HG02588 (cell line): ENCODE measurements around the gene IQSEC1.
A peak's percentile ranks its signal among the peaks of the same experiment; 100 is the strongest.

ENCODE experiments used
- ATAC-seq: cut with Tn5 transposase; IDR thresholded peaks from one replicate; pipeline ENCODE4 v1.9.1; 2021; ENCODE audit warnings: mild to moderate bottlenecking, moderate library complexity; ENCODE audit not compliant: unreplicated experiment

IQSEC1 gene

DNA sequence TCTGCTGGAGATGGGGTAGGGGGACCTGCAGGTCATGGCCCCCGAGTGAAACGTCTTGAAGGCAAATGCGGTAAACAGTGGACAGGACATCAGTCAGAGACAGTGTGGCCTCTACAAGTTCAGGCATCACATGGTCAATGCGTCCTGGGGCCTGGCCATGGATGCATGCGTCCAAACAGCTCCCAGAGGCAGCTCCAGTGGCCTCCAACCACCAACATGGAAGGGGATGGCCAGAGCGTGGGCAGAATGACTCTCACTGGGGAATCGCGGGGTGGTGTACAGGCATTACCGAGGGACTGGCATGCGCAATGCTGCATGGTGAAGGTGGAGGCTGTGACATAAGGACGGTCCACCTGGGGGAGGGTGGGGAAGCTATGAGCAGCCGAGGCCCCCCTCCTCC is 35.6 kb upstream of the IQSEC1 start:
- no peak for ATAC-seq

DNA sequence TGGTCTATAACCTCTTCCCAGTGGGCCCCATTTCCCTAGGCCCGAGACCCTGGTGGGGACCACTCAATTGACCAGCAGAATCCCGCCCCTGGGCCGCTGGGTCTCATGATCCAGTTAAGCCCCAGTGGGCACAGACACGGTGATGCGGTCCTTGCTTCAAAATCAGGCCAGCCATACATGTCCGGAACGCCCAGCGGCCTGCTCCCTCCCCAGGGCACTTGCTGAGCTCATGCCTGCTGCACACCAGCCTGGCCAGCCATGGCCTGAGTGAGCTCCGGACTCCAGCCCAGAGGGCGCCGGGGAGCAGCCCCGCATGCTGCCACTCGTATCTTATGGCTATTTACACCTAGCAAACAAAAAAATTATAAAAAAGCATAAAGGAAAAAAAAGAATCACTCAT is 34.4 kb upstream of the IQSEC1 start:
- no peak for ATAC-seq

GRCh38 chr3:13106308-13107001 is 33.2 kb upstream of the IQSEC1 start:
- ATAC-seq, result no peak

DNA sequence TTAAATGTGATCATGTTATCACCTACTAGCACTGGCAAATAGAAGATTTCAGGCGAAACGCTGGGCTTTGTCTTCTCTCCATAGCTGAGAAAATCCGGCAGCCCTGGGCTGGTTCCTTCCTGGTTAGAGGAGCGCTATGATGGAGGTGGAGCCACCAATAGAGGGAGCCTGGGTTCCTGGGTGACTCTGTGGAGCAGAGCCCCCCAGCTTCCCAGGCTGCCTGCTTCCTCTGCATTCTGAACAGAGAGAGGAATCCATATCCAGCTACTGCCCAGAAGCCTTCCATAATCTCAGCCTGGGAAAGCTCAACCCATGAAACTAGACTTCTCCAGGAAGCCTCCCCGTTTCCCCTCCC is 32.6 kb upstream of the IQSEC1 start:
- ATAC-seq, result no peak

GRCh38 chr3:13105181-13105895 is 32.1 kb upstream of the IQSEC1 start:
- ATAC-seq, result no peak

- no peak for ATAC-seq
These were observed 31.3 kb upstream of the IQSEC1 start for GRCh38 chr3:13104511-13104910.

DNA sequence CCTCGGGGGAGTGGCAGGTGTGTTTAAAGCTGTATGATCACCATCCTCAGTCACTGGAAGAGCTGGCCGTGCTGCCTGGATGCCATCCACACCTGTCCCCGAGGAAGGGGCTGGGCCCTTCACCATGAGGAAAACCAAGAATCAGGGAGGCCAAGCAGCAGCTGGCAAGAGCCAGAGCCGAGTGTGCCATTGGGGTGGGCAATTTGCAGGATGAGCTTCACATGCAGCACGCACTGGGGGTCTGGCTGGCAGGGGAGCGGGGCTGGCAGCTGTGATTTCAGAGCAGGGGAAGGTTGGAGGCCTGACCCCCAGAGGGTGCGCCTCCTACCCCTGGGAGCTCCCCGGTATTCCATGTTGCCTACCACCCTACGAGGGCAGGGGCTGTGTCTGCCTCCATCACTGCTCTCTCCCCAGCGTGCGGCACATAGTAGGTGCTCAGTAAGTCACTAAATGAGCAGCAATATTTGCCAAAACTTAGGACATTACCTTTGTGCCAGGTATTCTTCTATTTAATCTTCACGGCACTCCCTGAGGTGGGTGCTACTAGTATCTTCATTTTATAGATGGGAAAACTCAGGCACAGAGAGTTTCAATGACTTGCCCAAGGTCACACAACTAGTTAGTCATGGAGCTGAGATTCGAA is 30.3 kb upstream of the IQSEC1 start:
- no peak for ATAC-seq

DNA sequence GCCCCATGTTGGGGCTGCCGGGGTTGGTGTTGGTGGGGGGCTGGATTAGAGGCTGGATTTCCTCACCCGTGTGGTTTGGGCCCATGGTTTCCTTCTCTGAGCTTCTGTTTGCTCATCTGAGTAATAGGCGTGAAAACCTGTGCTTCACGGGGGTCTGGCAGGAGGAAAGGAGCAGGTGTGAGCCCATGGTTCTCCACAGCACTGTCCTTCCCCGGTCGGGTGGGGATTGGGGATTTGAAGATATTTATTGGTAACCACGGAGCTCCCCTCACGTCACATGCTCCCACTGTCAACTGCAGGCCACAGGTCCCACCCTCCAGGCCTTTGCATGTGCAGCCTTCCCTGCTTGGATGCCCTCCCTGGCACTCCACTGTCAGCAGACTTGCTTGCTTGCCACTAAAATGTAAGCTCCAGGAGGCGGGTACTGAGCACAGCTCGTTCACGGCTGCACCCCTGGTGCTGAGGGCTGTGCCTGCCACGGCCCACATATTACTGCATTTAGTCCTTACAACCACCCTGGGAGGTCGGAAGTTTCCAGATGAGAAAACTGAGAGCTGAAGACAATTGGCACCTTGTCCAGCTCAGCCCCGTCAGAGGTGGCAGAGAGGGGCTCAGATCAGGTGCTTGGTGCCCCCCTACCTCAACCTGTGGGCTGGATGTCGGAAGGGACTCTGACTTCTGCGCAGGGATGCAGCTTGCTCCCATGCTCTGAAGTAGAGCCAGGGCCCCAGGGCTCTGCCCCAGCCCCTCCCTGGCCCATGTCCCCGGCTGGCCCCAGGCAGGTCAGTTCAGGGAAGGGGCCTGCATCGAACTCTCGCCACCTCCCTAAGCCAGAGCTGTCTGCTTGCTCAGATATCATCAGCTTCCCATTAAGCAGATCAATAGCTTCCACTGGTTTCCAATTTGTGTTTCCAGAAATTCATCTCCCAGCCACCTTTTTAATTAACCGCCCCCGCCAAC is 29.4 kb upstream of the IQSEC1 start:
- no peak for ATAC-seq

DNA sequence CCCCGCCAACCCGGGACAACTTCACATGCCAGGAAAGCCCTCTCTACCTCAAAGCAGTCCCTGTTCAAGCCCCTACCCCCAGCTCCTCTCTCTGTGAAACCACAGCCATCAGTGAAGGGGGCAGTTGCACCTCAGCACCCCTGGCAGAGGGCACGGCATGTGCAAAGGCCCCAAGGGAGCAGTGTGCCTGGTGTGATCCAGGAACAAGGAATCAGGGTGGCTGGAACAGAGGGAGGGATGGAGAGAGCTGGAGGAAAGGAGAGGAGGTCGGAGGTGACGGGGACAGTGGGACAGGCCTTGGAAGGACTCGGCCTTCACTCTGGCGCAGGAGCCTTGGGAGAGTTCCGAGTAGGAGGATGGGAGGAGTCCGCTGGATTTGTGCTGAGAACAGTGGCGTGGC is 26.5 kb upstream of the IQSEC1 start:
- ATAC-seq, result no peak

DNA sequence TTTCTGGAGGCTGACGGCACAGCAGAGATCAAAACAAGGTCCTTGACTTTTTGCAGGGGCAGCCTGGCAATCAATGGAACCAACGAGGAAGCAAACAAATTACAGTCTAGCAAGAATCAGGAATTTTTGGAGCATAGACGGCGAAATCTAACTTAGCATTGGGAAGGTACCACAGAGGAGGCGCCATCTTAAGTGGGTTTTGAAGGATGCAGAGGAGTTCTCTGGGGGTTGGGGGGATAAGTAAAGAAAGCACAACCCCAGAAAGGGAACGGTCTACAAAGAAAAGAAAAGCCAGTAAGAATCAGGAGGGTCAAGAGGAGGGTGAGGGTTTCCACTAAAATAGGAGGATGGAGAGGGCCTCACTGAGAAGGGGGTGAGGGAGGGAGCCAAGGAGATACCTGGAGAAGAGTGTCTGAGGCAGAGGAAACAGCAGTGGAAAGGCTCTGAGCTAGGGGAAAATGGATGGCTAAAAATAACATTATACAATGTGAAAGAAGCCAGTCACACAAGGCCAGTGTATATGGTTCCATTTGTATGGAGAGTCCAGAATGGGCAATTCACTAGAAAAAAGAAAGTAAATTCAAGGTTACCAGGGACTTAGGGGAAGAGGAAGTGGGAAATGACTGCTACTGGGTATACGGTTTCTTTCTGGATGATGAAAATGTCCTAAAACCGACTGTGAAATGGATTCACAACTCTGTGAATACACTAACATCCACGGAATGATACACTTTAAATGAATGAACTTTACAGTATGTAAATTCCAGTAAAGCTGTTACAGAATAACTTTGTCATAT is 25.2 kb upstream of the IQSEC1 start:
- no peak for ATAC-seq

DNA sequence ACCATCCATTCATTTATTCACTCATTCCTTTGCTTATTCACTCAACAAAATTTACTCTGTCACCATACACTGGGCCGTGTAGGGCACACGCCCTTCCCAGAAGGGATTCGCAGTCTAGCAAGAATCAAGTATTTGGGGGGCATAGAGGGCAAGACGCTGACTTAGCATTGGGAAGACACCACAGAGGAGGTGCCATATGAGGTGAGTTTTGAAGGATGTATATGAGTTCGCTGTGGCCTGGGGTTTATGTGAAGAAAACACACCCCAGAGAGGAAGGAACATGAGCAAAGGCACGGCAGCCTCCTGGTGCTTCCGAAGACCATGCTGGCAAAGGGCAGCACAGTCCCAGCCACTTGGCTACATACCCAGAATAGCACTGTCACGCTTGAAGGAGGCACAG is 23.1 kb upstream of the IQSEC1 start:
- ATAC-seq, result no peak

GRCh38 chr3:13095408-13095937 is 22.2 kb upstream of the IQSEC1 start:
- no peak for ATAC-seq

- ATAC-seq, result no peak
These were observed 20.5 kb upstream of the IQSEC1 start for GRCh38 chr3:13093687-13094086.

DNA sequence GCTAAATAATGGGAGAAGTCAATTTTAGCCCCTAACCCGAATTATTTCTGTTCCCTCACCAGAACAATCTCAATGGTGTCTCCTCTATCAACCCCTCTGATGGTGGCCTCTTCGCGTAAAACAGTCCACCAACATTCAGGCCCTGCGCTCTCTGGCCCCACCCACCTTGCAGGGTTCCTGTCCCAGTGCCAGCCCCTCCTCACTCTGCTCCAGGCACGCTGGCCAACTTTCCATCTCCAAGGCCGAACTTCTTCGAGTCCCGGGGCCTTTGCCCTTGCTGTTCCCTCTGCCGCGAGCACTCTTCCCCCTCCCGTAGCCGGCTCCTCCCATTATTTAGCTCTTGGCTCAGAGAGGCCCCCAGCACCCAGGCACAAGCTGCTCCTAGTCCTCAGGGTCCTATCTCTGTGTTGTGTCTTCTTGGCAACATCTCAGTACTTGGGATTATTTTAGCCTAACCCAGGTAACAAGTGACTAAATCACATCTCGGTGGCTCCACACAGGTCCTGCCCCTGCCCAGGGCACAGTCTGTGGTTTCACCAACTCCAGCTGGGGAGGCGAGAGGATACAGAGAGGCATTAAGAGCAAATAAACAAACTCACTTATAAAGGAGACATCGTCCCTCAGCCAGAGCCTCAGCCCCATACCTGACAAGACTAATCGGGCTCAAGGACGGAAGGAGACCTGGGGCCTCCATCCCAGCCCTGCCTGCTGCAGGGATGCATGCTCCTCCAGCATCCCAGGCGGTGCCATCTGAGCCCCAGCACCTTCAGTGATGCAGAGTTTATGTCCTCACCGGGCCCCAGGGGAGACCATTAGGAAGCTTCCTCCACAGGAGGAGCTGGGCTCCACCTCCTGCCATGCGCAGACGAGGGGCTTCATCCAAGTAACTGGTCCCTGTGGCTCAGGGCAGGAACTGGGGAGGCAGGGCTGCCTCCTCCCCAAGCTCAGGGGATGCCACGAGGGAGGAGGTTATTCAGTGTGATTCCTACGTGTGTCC is 19.7 kb upstream of the IQSEC1 start:
- no peak for ATAC-seq

GRCh38 chr3:13091898-13092611 is 18.8 kb upstream of the IQSEC1 start:
- ATAC-seq, result no peak

DNA sequence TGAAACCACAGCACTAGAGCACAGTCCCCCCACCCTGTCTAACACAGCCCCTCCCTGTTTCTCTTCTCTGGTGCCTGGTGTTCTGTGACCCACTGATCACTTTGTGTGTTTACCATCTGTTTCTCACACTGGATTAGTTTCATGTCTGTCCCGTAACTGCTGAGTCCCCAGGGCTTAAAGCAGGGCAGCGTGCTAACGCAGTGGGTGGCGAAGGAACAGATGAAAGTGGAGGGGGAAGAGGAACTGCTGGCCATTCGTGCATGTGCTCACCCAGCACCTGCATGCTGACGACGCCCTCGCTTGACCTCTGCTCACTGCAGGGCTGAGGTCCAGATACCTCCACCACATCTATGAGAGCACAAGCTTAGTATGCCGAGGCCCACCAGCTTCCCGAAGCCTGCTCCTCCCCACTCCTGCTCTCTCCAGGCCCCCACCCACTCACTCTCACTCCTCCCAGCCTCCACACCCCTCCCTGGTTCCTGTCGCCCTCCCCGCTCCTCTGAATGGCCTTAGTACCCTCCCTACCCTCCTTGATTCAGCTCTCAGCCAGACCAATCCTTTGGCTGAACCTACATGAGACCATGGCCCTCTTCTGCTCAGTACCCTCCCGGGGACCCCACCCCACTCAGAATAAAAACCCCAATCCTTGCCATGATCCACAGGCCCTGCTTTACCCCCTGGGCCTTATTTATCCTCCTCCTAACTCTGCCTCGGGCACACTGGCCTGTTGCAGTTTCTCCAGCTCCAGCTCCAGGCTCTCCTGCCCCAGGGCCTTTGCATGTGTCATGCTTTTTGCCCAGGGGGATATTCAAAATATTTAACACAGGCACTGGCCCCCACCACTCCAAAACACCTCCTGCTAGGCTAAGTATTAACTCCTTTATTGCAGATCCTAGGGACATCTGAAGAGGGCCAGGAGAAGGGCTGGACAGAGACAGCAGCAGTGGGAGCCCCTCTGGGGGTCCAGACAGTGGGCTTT is 15.1 kb upstream of the IQSEC1 start:
- peak; percentile 60 for ATAC-seq
